ENCODE results near the gene ALDH1L2.

- no peak for TF ChIP-seq MAX (CRISPR knock-in tag; IDR thresholded peaks at IDR 0.05)
- no peak for TF ChIP-seq PRDM15 (CRISPR knock-in tag; IDR thresholded peaks at IDR 0.05)
- TF ChIP-seq CTCF (IDR thresholded peaks at IDR 0.05) = no peak
- no peak for TF ChIP-seq IRF2 (CRISPR knock-in tag; IDR thresholded peaks at IDR 0.05; ENCODE audit: borderline replicate concordance, low read depth)
- no peak for TF ChIP-seq ATF3 (CRISPR knock-in tag; conservative IDR thresholded peaks at IDR 0.05)
- TF ChIP-seq ZNF281 (CRISPR knock-in tag; IDR thresholded peaks at IDR 0.05) = no peak
- TF ChIP-seq KAT7 (CRISPR knock-in tag; IDR thresholded peaks at IDR 0.05; ENCODE audit: borderline replicate concordance) = no peak
- TF ChIP-seq E2F4 (CRISPR knock-in tag; IDR thresholded peaks at IDR 0.05; ENCODE audit: borderline replicate concordance, low read depth) = no peak
- no peak for TF ChIP-seq ARID4B (CRISPR knock-in tag; IDR thresholded peaks at IDR 0.05; ENCODE audit: borderline replicate concordance)
Measured at GRCh38 chr12:105085501-105085900, 1.2 kb upstream of the ALDH1L2 start.

Measured in WTC11 (cell line).